Right atrium auricular region (tissue), 2 donors: Measurements from ENCODE around the gene SUCLG2. TPM values are rescaled to one million over a fixed set of nuclear protein-coding genes. Genes with fewer than 3 reads are reported as not detected.
"Not testable (repeated sequence)": the region's sequence is repeated elsewhere in the genome, so short reads cannot be mapped to it uniquely, and the experiment has no call there.

Source experiments
- DNase-seq: peaks from one replicate; pipeline ENCODE4 v3.0.0-alpha.2; 2019; ENCODE audit warnings: low spot score
- H3K27ac ChIP-seq, 2 donors: fragments of 200-600 bp; sonication (generic); 1 replicate in 1 of 2; 2 replicates in 1 of 2; pipeline ENCODE4 v1.5.1; 2016 to 2019
- H3K27me3 ChIP-seq, 2 donors: fragments of 200-600 bp; sonication (generic); one replicate each; pipeline versions ENCODE4 v1.5.1 to v1.6.0; 2017 to 2019
- H3K36me3 ChIP-seq: fragments of 200-600 bp; sonication (generic); one replicate; pipeline ENCODE4 v1.5.1; 2016
- H3K4me1 ChIP-seq, 2 donors: fragments of 200-600 bp; sonication (generic); one replicate each; pipeline versions ENCODE4 v1.5.1 to v1.6.0; 2017 to 2019
- H3K4me3 ChIP-seq, 2 donors: fragments of 200-600 bp; sonication (generic); 1 replicate in 1 of 2; 2 replicates in 1 of 2; pipeline ENCODE4 v1.5.1; 2017 to 2019; ENCODE audit warnings: mild to moderate bottlenecking in 1 of 2, moderate library complexity in 1 of 2
- H3K9me3 ChIP-seq, 2 donors: fragments of 200-600 bp; sonication (generic); one replicate each; pipeline ENCODE4 v1.5.1; 2019
- total RNA-seq, 2 donors: library from RNA; depleted of rRNA; stranded (reverse); fragments of >200 nt; gene quantifications; one replicate each; pipeline ENCODE4 v1.1.0, GENCODE V29; 2016
- TF ChIP-seq, protein P1 (sequence below), 2 donors: fragments of 200-600 bp; sonication (generic); IDR thresholded peaks; one replicate each; pipeline ENCODE4 v1.5.1; 2019; ENCODE audit warnings: antibody characterized with exemption in 2 of 2

Gene SUCLG2
- total RNA-seq, 2 donors from 2014 or later: 39.0 to 81.5 TPM

DNA sequence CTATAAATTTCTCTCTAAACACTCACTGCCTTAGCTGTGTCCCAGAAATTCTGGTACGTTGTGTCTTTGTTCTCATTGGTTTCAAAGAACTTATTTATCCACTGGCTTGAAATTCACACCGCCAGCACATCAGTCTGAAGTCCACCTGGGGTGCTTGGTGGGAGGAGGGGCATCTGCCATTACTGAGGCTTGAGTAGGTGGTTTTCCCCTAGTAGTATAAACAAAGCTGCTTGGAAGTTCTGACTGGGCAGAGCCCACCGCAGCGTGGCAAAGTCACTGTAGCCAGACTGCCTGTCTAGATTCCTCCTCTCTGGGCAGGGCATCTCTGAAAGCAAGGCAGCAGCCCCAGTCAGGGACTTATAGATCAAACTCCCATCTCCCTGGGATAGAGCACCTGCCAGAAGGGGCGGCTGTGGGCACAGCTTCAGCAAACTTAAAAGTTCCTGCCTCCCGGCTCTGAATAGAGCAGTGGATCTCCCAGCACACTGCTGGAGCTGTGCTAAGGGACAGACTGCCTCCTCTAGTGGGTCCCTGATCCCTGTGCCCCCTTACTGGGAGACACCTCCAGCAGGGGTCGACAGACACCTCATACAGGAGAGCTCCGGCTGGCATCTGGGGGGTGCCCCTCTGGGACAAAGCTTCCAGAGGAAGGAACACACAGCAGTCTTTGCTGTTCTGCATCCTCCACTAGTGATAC, 114.1 kb downstream of the SUCLG2 start:
- Histone ChIP-seq H3K4me1 (no peaks in the 10 kb centered on the region), H3K27ac (no peak overlapping the region), H3K4me3 (no peak overlapping the region), H3K9me3 (no peaks in the 10 kb centered on the region), H3K27me3 (no peaks in the 10 kb centered on the region), H3K36me3 (no peaks in the 10 kb centered on the region)
- DNase-seq: no peak
- TF ChIP-seq, protein P1, sequence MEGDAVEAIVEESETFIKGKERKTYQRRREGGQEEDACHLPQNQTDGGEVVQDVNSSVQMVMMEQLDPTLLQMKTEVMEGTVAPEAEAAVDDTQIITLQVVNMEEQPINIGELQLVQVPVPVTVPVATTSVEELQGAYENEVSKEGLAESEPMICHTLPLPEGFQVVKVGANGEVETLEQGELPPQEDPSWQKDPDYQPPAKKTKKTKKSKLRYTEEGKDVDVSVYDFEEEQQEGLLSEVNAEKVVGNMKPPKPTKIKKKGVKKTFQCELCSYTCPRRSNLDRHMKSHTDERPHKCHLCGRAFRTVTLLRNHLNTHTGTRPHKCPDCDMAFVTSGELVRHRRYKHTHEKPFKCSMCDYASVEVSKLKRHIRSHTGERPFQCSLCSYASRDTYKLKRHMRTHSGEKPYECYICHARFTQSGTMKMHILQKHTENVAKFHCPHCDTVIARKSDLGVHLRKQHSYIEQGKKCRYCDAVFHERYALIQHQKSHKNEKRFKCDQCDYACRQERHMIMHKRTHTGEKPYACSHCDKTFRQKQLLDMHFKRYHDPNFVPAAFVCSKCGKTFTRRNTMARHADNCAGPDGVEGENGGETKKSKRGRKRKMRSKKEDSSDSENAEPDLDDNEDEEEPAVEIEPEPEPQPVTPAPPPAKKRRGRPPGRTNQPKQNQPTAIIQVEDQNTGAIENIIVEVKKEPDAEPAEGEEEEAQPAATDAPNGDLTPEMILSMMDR (IDR thresholded peaks at IDR 0.05): no peak

DNA sequence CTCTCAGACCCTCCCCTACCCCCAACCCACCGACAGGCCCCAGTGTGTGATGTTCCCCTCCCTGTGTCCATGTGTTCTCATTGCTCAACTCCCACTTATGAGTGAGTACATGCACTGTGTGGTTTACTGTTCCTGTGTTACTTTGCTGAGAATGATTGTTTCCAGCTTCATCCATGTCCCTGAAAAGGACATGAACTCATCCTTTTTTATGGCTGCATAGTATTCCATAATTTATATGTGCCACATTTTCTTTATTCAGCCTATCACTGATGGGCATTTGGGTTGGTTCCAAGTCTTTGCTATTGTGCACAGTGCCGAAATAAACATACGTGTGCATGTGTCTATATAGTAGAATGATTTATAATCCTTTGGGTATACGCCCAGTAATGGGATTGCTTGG, 117.2 kb downstream of the SUCLG2 start:
- not testable (repeated sequence) for DNase-seq, H3K27me3 ChIP-seq, H3K9me3 ChIP-seq, H3K4me3 ChIP-seq, H3K27ac ChIP-seq, H3K4me1 ChIP-seq, H3K36me3 ChIP-seq

DNA sequence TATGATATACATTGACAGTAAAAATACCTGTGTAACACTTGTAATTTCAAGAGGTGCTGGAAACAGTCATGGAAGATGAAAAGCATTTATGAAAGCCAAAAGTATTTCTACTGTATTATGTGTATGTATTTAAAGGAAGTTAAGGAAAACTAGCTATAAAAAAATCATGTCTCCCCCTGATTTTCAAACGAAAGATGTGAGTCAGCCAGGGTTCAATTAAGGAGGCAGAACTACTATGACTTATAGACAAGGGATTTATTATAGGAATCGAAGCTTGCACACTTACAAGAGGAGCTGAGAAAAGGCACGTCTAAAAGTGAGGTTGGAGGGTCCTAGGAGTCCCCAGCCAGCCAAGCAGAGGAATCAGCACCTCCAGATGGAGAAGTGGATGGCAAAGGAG, 119.4 kb downstream of the SUCLG2 start:
- DNase-seq: no peak
- peaks cover 0 to 2% of the 10 kb centered on the region in 2 donors for H3K4me1 ChIP-seq
- H3K4me3 ChIP-seq: no peak overlapping the region
- no peaks in the 10 kb centered on the region for H3K9me3 ChIP-seq
- H3K27me3 ChIP-seq: no peaks in the 10 kb centered on the region
- TF ChIP-seq, protein P1 (IDR thresholded peaks at IDR 0.05): no peak
- H3K27ac ChIP-seq: no peak overlapping the region
- no peaks in the 10 kb centered on the region for H3K36me3 ChIP-seq

DNA sequence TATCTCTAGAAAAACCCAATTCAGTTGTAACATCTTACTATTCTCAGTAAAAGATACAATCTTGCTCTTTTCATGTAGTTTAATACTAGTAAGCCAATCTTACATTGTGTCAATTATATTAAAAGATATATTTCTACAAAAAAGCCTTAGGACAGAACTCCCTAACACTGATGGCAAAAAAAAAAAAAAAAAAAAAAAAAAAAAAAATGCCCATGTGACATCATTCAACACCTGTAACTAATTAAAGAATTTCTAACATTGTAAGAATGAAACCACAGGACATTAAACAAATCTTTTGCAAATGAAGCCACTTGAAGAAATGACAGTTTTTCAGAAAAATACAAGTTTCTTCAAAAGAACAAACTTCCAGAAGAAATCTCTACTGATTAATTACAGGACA, 119.8 kb downstream of the SUCLG2 start:
- Histone ChIP-seq H3K27ac (no peak overlapping the region), H3K36me3 (no peaks in the 10 kb centered on the region), H3K4me1 (peaks cover 0 to 6% of the 10 kb centered on the region in 2 donors), H3K9me3 (no peaks in the 10 kb centered on the region), H3K4me3 (no peak overlapping the region), H3K27me3 (no peaks in the 10 kb centered on the region)
- TF ChIP-seq, protein P1 (IDR thresholded peaks at IDR 0.05): no peak
- no peak for DNase-seq

DNA sequence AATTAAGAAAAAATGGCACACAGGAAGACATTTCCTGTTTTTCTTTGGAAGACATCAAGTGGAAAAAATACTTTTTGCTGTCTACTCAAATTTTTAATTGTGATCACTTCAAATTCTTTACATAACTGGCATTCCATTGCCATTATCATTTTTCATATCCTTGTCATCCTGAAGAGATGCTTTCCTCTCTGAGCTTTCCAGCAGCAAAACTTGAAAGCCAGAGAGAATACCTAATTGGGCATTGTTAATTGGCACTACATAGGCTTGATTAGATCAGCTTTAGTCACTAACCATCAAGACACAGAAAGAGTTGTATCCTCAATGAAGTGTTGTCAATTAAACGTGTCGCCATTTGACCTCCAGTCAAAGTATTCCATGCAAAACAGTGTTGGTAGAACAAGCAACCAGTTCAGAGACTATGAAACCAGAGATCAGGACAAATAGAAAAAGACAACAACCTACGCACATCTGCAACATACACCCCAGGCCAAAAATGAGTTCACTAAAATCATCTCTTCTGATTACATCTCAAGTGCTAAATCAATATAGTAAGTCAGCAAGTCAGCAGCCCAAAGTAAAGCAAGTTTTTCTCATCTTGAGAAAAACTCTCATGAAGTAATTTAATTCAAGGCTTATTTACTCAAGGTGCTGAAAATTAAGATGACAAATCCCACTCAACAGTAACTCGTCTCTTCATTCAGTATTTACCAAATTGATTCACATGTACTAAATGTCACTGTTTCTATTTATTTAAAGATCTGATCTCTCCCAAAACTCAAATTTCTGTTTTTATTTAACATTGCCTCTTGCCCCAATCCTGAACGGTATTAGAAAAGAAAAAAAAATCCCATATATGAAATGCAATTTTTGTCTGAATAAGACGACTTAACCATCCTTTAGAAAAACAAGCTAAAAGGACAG, 123.0 kb downstream of the SUCLG2 start:
- no peaks in the 10 kb centered on the region for H3K9me3 ChIP-seq
- no peak overlapping the region for H3K4me3 ChIP-seq
- peaks cover 17% of the 10 kb centered on the region for H3K36me3 ChIP-seq
- no peaks in the 10 kb centered on the region for H3K27me3 ChIP-seq
- TF ChIP-seq, protein P1 (IDR thresholded peaks at IDR 0.05): no peak
- DNase-seq: no peak
- H3K4me1 ChIP-seq: peaks cover 0 to 10% of the 10 kb centered on the region in 2 donors
- H3K27ac ChIP-seq: no peak overlapping the region

DNA sequence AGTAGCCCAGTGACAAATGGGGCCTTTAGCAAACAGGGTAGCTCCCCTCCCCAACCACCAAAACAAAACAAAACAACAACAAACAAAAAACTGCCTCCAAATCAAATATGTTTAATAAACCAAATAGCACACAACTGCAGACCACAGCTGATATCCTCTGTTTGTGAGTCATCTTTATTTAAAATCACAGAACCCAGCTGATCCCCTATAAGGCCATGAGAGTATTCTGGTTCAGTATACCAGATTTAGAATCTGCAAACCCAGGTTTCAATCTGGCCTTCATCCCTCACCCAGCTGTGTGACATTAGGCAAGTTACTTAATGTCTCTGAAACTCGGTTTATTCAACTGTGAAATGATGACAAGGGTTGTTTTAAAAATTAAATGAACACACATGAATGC, 124.5 kb downstream of the SUCLG2 start:
- TF ChIP-seq, protein P1 (IDR thresholded peaks at IDR 0.05): no peak
- H3K4me3 ChIP-seq: no peak overlapping the region

More for the DNA sequence above, 124.5 kb downstream of the SUCLG2 start:
- Histone ChIP-seq H3K36me3 (peaks cover 17% of the 10 kb centered on the region), H3K27me3 (no peaks in the 10 kb centered on the region), H3K4me1 (peaks cover 0 to 10% of the 10 kb centered on the region in 2 donors), H3K9me3 (no peaks in the 10 kb centered on the region), H3K27ac (no peak overlapping the region)
- no peak for DNase-seq
